Measurements from ENCODE around the gene PCSK2. TPM values are rescaled to one million over a fixed set of nuclear protein-coding genes. Genes with fewer than 3 reads are reported as not detected.

The PCSK2 gene
- total and polyA plus RNA-seq, 2 of the 8 experiments (the other 6 are each of a cell fraction or from before 2014, with no cell fraction given): 1.9 to 4.2 TPM

GRCh38 chr20:17197041-17197440 lies 29.8 kb upstream of the PCSK2 start:
- POLR2A ChIA-PET (ENCODE audit: partially characterized antibody): no interaction called here
- Histone ChIP-seq H2BK120ac (replicated peaks; ENCODE audit: low read depth, low read length) (no peak overlapping the region), H3K27ac (ENCODE audit: low read depth, low read length) (no peak overlapping the region), H3K4me1 (replicated peaks in 1 of 4; ENCODE audit: control insufficient read depth in 3 of 4, insufficient read depth in 4 of 4, low read length in 3 of 4) (no peaks in the 10 kb centered on the region), H3K18ac (ENCODE audit: extremely low read depth, low read length) (no peak overlapping the region), H4K91ac (replicated peaks; ENCODE audit: insufficient read length, low read length) (no peak overlapping the region), H3K79me2 (ENCODE audit: control insufficient read depth in 1 of 2, insufficient read depth in 2 of 2, low read length in 2 of 2) (no peaks in the 10 kb centered on the region), H2BK15ac (ENCODE audit: low read length) (no peak overlapping the region), H4K5ac (ENCODE audit: insufficient read length, low read depth, low read length) (no peak overlapping the region), H3K4me2 (ENCODE audit: insufficient read depth in 1 of 2, low read depth in 2 of 2, low read length in 2 of 2) (no peak overlapping the region), H4K8ac (ENCODE audit: extremely low read depth, insufficient read depth, low read length) (no peak overlapping the region), H3K27me3 (replicated peaks in 1 of 4; ENCODE audit: control insufficient read depth in 3 of 4, extremely low read depth in 1 of 4, insufficient read depth in 3 of 4, low read length in 3 of 4) (no peaks in the 10 kb centered on the region; a peak in 1 of 7 replicates), H3K23me2 (ENCODE audit: low read depth, low read length) (0 out of 2 replicates have a peak, but pooled peaks cover 2% of the 10 kb centered on the region), H3K9me3 (ENCODE audit: insufficient read depth in 2 of 2, low read depth in 1 of 2, low read length in 1 of 2) (no peaks in the 10 kb centered on the region), H3K79me1 (ENCODE audit: low read depth, low read length) (no peaks in the 10 kb centered on the region), H3K36me3 (ENCODE audit: control insufficient read depth in 2 of 4, insufficient read depth in 4 of 4, low read length in 3 of 4) (no peaks in the 10 kb centered on the region), H3K23ac (ENCODE audit: insufficient read length) (no peak overlapping the region), H2BK20ac (ENCODE audit: low read length) (no peak overlapping the region), H2AK5ac (ENCODE audit: low read depth, low read length) (no peak overlapping the region), H3K4me3 (ENCODE audit: extremely low read depth in 1 of 4, insufficient read depth in 2 of 4, low read depth in 3 of 4, low read length in 4 of 4) (no peak overlapping the region), H3K9ac (replicated peaks in 1 of 4; ENCODE audit: extremely low read depth in 1 of 4, low read depth in 3 of 4, low read length in 3 of 4) (no peak overlapping the region), H3K4ac (replicated peaks; ENCODE audit: insufficient read length, low read depth, low read length) (no peak overlapping the region), H2BK5ac (ENCODE audit: low read depth, low read length) (no peak overlapping the region), H2BK12ac (ENCODE audit: low read depth, low read length) (no peak overlapping the region), H3K14ac (ENCODE audit: insufficient read length) (no peak overlapping the region), H4K20me1 (replicated peaks in 1 of 2; ENCODE audit: control insufficient read depth in 1 of 2, insufficient read depth in 2 of 2, low read length in 2 of 2) (no peaks in the 10 kb centered on the region), H3K56ac (replicated peaks; ENCODE audit: insufficient read length, low read depth, low read length) (no peak overlapping the region), H2AFZ (ENCODE audit: low read length) (no peak overlapping the region)
- CTCF ChIA-PET (ENCODE audit: partially characterized antibody): no interaction called here
- no peak for DNase-seq (ENCODE audit: low read depth in 1 of 2, low spot score in 2 of 2)
- FAIRE-seq: no peak
- 70% methylated on average over 2 of the region's 2 CpGs; no CpG with 5 or more reads in 1 of the 2 experiments for WGBS, 2 experiments (ENCODE audit: extremely low coverage in 1 of 2, insufficient coverage in 1 of 2, insufficient read length in 1 of 2, insufficient replicate concordance in 2 of 2, low coverage in 1 of 2, low lambda C conversion rate in 2 of 2, missing lambda C conversion rate in 1 of 2)
- TF ChIP-seq GABPA (IDR thresholded peaks at IDR 0.05; ENCODE audit: borderline replicate concordance, insufficient read depth, low read length) (no peak), ATF3 (IDR thresholded peaks at IDR 0.05; ENCODE audit: insufficient read depth, low read depth, low read length) (no peak), JUN (IDR thresholded peaks at IDR 0.05; ENCODE audit: low read depth, low read length) (no peak), SIX5 (IDR thresholded peaks at IDR 0.05; ENCODE audit: low read depth, low read length) (no peak), POLR2AphosphoS5 (IDR thresholded peaks at IDR 0.05; ENCODE audit: low read depth, low read length) (no peak), SAP30 (IDR thresholded peaks at IDR 0.05; ENCODE audit: insufficient read depth, insufficient replicate concordance, low read length) (no peak), CBX5 (IDR thresholded peaks at IDR 0.05; ENCODE audit: low read depth, low read length) (no peak), NANOG (IDR thresholded peaks at IDR 0.05; ENCODE audit: insufficient read depth, low read depth, low read length, poor library complexity, severe bottlenecking) (no peak), ZNF274 (IDR thresholded peaks at IDR 0.05; ENCODE audit: borderline replicate concordance, extremely low read depth, low read length) (no peak), POU5F1 (IDR thresholded peaks at IDR 0.05; ENCODE audit: low read depth, low read length) (no peak), FOSL1 (IDR thresholded peaks at IDR 0.05; ENCODE audit: insufficient read depth, low read depth, low read length) (no peak), TCF12 (IDR thresholded peaks at IDR 0.05; ENCODE audit: low read depth, low read length) (no peak)

All from H1 (cell line).